Right lobe of liver (tissue), 6 donors: Measurements from ENCODE around the gene DRD4. TPM values are rescaled to one million over a fixed set of nuclear protein-coding genes. Genes with fewer than 3 reads are reported as not detected.
"Not testable (repeated sequence)": the region's sequence is repeated elsewhere in the genome, so short reads cannot be mapped to it uniquely, and the experiment has no call there.

Experiments
- ATAC-seq, 4 donors: fragments of 200-7000 bp; cut with Tn5 transposase; one replicate each; pipeline ENCODE4 v1.9.1; 2020; ENCODE audit warnings: mild to moderate bottlenecking in 4 of 4, moderate library complexity in 4 of 4
- DNase-seq, 3 donors: peaks; one replicate each; pipeline ENCODE4 v3.0.0-alpha.2; 2020
- H3K27ac ChIP-seq, 3 donors: fragments of 200-600 bp; one replicate each; pipeline ENCODE4 v1.8.0; 2022
- H3K27me3 ChIP-seq, 2 donors: fragments of 200-600 bp; one replicate each; pipeline ENCODE4 v1.8.0; 2022
- H3K36me3 ChIP-seq, 4 donors: fragments of 200-600 bp; sonication (generic) in 1 of 4; one replicate each; pipeline versions ENCODE4 v1.5.1 to v1.8.0; 2017 to 2022; ENCODE audit warnings: control low read depth in 1 of 4
- H3K4me1 ChIP-seq, 4 donors: fragments of 200-600 bp; sonication (generic) in 1 of 4; one replicate each; pipeline versions ENCODE4 v1.5.1 to v1.8.0; 2017 to 2022; ENCODE audit warnings: control low read depth in 1 of 4
- H3K4me3 ChIP-seq, 3 donors: fragments of 200-600 bp; one replicate each; pipeline ENCODE4 v1.8.0; 2022
- H3K9me3 ChIP-seq, 4 donors: fragments of 200-600 bp; sonication (generic) in 1 of 4; one replicate each; pipeline versions ENCODE4 v1.5.1 to v1.8.0; 2017 to 2022; ENCODE audit warnings: control low read depth in 1 of 4
- CTCF ChIP-seq, 4 donors: fragments of 200-600 bp in 3 of 4; fragments of 450-650 bp in 1 of 4; IDR thresholded peaks; one replicate each; pipeline versions ENCODE4 v1.5.1 to v1.8.0; 2016 to 2022; ENCODE audit warnings: antibody characterized with exemption in 4 of 4, mild to moderate bottlenecking in 2 of 4
- POLR2A ChIP-seq: fragments of 450-650 bp; IDR thresholded peaks from one replicate; pipeline ENCODE4 v1.6.1; 2017; ENCODE audit warnings: antibody characterized with exemption, mild to moderate bottlenecking
- WGBS: methylation state at CpG from one replicate; pipeline ENCODE4 v1.1.6; 2018; ENCODE audit warnings: low coverage, low lambda C conversion rate; ENCODE audit not compliant: insufficient coverage; ENCODE audit errors: missing lambda C conversion rate; 5-methylcytosine and 5-hydroxymethylcytosine counted together
- intact Hi-C, 2 donors: fragments of 100-400 bp; cut with DNase I; formaldehyde crosslinking; loops; one replicate each; pipeline versions ENCODE4 v1.11.2 to v1.14.1; 2022
- total RNA-seq, 6 experiments: library from RNA; depleted of rRNA in 2 of 6; stranded (reverse); fragments of >200 nt in 2 of 6; fragmentation: NEBNext Ultra II Directional in 3 of 6; extraction: Animal tissue kit (Norgen Biotek cat#: 25700) in 3 of 6; gene quantifications; one replicate each; pipeline versions ENCODE4 v1.1.0 to v1.2.4, GENCODE V29; 2016 to 2023
- donor health status: DM: no; HTN: yes; CAD: no.
- donor health status: DM: no; HTN: no; CAD: no.
- donor health status: DM: no; HTN: no; CAD: no.
- donor health status: DM: no; HTN: yes; CAD: no.
- donor health status: DM: no; HTN: yes; CAD: no.

The DRD4 gene
- total RNA-seq, 6 experiments from 2014 or later = 0.31 to 0.90 (median 0.41) TPM; not detected in 2

- DNase-seq = no peak
- no peak for TF ChIP-seq CTCF (IDR thresholded peaks at IDR 0.05)
- TF ChIP-seq POLR2A = no peak
- no peak overlapping the region for H3K4me3 ChIP-seq
- H3K36me3 ChIP-seq = peaks cover 0 to under 1% (median 0%) of the 10 kb centered on the region in 4 donors
- no peak for ATAC-seq
- intact Hi-C loops = no loop called here
- no peaks in the 10 kb centered on the region for H3K9me3 ChIP-seq
- no peak overlapping the region for H3K27ac ChIP-seq
- no peaks in the 10 kb centered on the region for H3K27me3 ChIP-seq
- H3K4me1 ChIP-seq = peaks cover 0 to 14% (median 5%) of the 10 kb centered on the region in 4 donors
- WGBS = 67% methylated on average over 3 of the region's 14 CpGs
Observed at GRCh38 chr11:646214-646613, 9.1 kb downstream of the DRD4 start.

- 42% methylated on average over 5 of the region's 14 CpGs for WGBS
- H3K4me3 ChIP-seq = peak overlapping the region in 1 of 3 donors; percentile 32
- H3K4me1 ChIP-seq = peaks cover 0 to 14% (median 5%) of the 10 kb centered on the region in 4 donors
- H3K27ac ChIP-seq = peak overlapping the region; percentile 9 to 59 (median 52)
- peak; percentile 61 to 80 (median 80) for DNase-seq
- H3K27me3 ChIP-seq, H3K36me3 ChIP-seq, intact Hi-C loops, H3K9me3 ChIP-seq: not testable (repeated sequence)
- TF ChIP-seq POLR2A = peak; percentile 22
- ATAC-seq = peak; percentile 67 to 74 (median 70)
Observed at GRCh38 chr11:647672-648158, 10.6 kb downstream of the DRD4 start.

GRCh38 chr11:650482-650881 lies 13.4 kb downstream of the DRD4 start:
- Histone ChIP-seq H3K27ac (no peak overlapping the region), H3K36me3 (peaks cover 0 to 4% (median 0%) of the 10 kb centered on the region in 4 donors), H3K4me3 (no peak overlapping the region), H3K27me3 (no peaks in the 10 kb centered on the region), H3K4me1 (peaks cover 0 to 32% (median 13%) of the 10 kb centered on the region in 4 donors), H3K9me3 (no peaks in the 10 kb centered on the region)
- intact Hi-C loops = no loop called here
- DNase-seq (no peak), ATAC-seq (no peak)
- no peak for TF ChIP-seq CTCF (IDR thresholded peaks at IDR 0.05)
- no peak for TF ChIP-seq POLR2A
- WGBS = 97% methylated on average over 10 of the region's 10 CpGs

GRCh38 chr11:653136-653535 lies 16.1 kb downstream of the DRD4 start:
- WGBS = 67% methylated on average over 14 of the region's 14 CpGs
- ATAC-seq, H3K27me3 ChIP-seq, DNase-seq, H3K36me3 ChIP-seq, H3K9me3 ChIP-seq, H3K4me3 ChIP-seq, H3K27ac ChIP-seq, intact Hi-C loops: not testable (repeated sequence)
- peaks cover 0 to 43% (median 21%) of the 10 kb centered on the region in 4 donors for H3K4me1 ChIP-seq

GRCh38 chr11:653837-654236 lies 16.8 kb downstream of the DRD4 start:
- H3K27me3 ChIP-seq = no peaks in the 10 kb centered on the region
- ATAC-seq (no peak), DNase-seq (no peak)
- no peak overlapping the region for H3K4me3 ChIP-seq
- TF ChIP-seq CTCF (IDR thresholded peaks at IDR 0.05) (no peak), POLR2A (no peak)
- H3K36me3 ChIP-seq = peaks cover 0 to 4% (median 0%) of the 10 kb centered on the region in 4 donors
- intact Hi-C loops = no loop called here
- 93% methylated on average over 3 of the region's 15 CpGs for WGBS
- H3K4me1 ChIP-seq = peaks cover 0 to 50% (median 23%) of the 10 kb centered on the region in 4 donors
- no peak overlapping the region for H3K27ac ChIP-seq
- no peaks in the 10 kb centered on the region for H3K9me3 ChIP-seq

GRCh38 chr11:654444-654843 lies 17.4 kb downstream of the DRD4 start:
- peak in 2 of 3 donors; percentile 83 for DNase-seq
- H3K9me3 ChIP-seq, H3K4me3 ChIP-seq, H3K36me3 ChIP-seq, H3K27me3 ChIP-seq, intact Hi-C loops: not testable (repeated sequence)
- WGBS = 42% methylated on average over 7 of the region's 12 CpGs
- H3K4me1 ChIP-seq = peaks cover 0 to 53% (median 26%) of the 10 kb centered on the region in 4 donors
- ATAC-seq = peak; percentile 47 to 51 (median 50)
- H3K27ac ChIP-seq = peak overlapping the region in 2 of 3 donors; percentile 3 to 71
